ENCODE measurements around the gene TIMM22.
"Not testable (repeated sequence)": the region's sequence is repeated elsewhere in the genome, so short reads cannot be mapped to it uniquely, and the experiment has no call there.

Gene TIMM22

GRCh38 chr17:1045456-1045855 is 48.5 kb downstream of the TIMM22 start:
- Histone ChIP-seq H3K27ac (replicated peaks) (no peak overlapping the region), H3K27me3 (ENCODE audit: insufficient read depth, poor library complexity, severe bottlenecking) (no peaks in the 10 kb centered on the region), H3K4me3 (replicated peaks; ENCODE audit: insufficient read depth, low read length) (no peak overlapping the region)
- TF ChIP-seq, protein P1, sequence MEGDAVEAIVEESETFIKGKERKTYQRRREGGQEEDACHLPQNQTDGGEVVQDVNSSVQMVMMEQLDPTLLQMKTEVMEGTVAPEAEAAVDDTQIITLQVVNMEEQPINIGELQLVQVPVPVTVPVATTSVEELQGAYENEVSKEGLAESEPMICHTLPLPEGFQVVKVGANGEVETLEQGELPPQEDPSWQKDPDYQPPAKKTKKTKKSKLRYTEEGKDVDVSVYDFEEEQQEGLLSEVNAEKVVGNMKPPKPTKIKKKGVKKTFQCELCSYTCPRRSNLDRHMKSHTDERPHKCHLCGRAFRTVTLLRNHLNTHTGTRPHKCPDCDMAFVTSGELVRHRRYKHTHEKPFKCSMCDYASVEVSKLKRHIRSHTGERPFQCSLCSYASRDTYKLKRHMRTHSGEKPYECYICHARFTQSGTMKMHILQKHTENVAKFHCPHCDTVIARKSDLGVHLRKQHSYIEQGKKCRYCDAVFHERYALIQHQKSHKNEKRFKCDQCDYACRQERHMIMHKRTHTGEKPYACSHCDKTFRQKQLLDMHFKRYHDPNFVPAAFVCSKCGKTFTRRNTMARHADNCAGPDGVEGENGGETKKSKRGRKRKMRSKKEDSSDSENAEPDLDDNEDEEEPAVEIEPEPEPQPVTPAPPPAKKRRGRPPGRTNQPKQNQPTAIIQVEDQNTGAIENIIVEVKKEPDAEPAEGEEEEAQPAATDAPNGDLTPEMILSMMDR (IDR thresholded peaks at IDR 0.05; ENCODE audit: insufficient read depth, low read length) = no peak
- TF ChIP-seq GABPA (IDR thresholded peaks at IDR 0.05; ENCODE audit: low read depth) = no peak
- no peak for DNase-seq (ENCODE audit: low read depth in 1 of 2, low spot score in 1 of 2)

DNA sequence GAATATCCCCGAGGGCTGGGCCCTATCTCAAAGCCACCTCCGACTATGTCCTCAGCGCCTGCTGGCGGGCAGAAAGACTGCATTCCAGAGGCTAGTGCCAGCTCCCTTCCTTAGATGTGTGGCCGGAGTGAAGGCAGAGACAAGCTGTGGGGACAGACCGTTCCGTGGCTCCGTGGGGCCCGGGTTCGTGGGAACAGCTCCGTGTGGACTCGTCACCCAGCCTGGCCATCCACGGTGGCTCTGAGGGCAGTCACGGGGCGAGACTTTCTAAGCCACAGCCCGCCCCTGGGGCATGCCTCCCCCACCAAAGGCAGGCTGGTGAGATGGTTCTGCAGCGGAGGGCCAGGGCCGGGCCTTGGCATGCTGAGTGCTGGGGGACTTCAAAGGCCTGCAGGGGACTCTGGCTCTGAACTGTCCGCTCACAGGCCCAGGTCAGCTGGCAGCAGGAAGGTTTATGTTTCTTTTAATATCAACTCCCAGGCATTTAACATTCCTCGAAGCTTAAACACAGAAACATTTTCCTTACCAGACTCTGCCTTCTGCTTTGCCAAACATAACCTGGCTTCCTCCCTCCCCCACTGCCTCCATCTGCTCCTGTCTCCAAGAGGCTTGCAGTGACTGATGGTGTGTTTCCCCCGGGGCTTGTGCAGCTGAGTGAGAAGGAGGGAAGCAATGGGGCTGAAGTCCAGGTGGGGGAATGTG is 50.4 kb downstream of the TIMM22 start:
- TF ChIP-seq GABPA (IDR thresholded peaks at IDR 0.05; ENCODE audit: low read depth) (no peak), POLR2AphosphoS5 (IDR thresholded peaks at IDR 0.05; ENCODE audit: low read depth) (no peak), SPI1 (IDR thresholded peaks at IDR 0.05; ENCODE audit: borderline replicate concordance, low read depth) (no peak)
- TF ChIP-seq, protein P1 (IDR thresholded peaks at IDR 0.05; ENCODE audit: insufficient read depth, low read length) = no peak
- TF ChIP-seq, protein P2, sequence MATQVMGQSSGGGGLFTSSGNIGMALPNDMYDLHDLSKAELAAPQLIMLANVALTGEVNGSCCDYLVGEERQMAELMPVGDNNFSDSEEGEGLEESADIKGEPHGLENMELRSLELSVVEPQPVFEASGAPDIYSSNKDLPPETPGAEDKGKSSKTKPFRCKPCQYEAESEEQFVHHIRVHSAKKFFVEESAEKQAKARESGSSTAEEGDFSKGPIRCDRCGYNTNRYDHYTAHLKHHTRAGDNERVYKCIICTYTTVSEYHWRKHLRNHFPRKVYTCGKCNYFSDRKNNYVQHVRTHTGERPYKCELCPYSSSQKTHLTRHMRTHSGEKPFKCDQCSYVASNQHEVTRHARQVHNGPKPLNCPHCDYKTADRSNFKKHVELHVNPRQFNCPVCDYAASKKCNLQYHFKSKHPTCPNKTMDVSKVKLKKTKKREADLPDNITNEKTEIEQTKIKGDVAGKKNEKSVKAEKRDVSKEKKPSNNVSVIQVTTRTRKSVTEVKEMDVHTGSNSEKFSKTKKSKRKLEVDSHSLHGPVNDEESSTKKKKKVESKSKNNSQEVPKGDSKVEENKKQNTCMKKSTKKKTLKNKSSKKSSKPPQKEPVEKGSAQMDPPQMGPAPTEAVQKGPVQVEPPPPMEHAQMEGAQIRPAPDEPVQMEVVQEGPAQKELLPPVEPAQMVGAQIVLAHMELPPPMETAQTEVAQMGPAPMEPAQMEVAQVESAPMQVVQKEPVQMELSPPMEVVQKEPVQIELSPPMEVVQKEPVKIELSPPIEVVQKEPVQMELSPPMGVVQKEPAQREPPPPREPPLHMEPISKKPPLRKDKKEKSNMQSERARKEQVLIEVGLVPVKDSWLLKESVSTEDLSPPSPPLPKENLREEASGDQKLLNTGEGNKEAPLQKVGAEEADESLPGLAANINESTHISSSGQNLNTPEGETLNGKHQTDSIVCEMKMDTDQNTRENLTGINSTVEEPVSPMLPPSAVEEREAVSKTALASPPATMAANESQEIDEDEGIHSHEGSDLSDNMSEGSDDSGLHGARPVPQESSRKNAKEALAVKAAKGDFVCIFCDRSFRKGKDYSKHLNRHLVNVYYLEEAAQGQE (IDR thresholded peaks at IDR 0.05; ENCODE audit: insufficient replicate concordance, low read depth) = no peak
- no peaks in the 10 kb centered on the region for H3K27me3 ChIP-seq (ENCODE audit: insufficient read depth, poor library complexity, severe bottlenecking)
- no peak overlapping the region for H3K4me3 ChIP-seq (replicated peaks; ENCODE audit: insufficient read depth, low read length)
- H3K27ac ChIP-seq (replicated peaks) = no peak overlapping the region
- DNase-seq (ENCODE audit: low read depth in 1 of 2, low spot score in 1 of 2) = no peak

GRCh38 chr17:1047879-1048470 is 51.0 kb downstream of the TIMM22 start:
- TF ChIP-seq SPI1 (IDR thresholded peaks at IDR 0.05; ENCODE audit: borderline replicate concordance, low read depth) (no peak), POLR2AphosphoS5 (IDR thresholded peaks at IDR 0.05; ENCODE audit: low read depth) (no peak)
- TF ChIP-seq, protein P1 (IDR thresholded peaks at IDR 0.05; ENCODE audit: insufficient read depth, low read length) = no peak
- Histone ChIP-seq H3K27me3 (ENCODE audit: insufficient read depth, poor library complexity, severe bottlenecking) (no peaks in the 10 kb centered on the region), H3K4me3 (replicated peaks; ENCODE audit: insufficient read depth, low read length) (no peak overlapping the region)

DNA sequence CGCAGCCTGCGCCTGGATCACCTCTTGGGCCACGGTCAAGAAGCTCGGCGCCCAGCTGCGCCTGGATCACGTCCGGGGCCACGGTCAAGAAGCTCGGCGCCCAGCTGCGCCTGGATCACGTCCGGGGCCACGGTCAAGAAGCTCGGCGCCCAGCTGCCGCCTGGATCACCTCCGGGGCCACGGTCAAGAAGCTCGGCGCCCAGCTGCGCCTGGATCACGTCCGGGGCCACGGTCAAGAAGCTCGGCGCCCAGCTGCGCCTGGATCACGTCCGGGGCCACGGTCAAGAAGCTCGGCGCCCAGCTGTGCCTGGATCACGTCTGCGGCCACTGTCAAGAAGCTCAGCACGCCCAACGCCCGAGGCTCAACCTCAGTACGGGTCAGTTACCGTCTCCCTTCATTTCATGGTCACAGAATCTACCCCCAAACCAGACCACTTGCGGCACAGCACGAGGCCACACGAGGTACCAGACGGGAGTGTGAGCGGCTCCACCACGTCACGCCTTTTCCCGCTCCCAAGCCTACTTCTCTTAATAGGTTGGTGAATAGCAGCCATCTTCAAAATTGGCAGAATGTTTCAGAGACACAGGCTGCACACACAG is 51.7 kb downstream of the TIMM22 start:
- not testable (repeated sequence) for H3K27ac ChIP-seq (replicated peaks); DNase-seq (ENCODE audit: low read depth in 1 of 2, low spot score in 1 of 2); H3K27me3 ChIP-seq (ENCODE audit: insufficient read depth, poor library complexity, severe bottlenecking); H3K4me3 ChIP-seq (replicated peaks; ENCODE audit: insufficient read depth, low read length)

More at GRCh38 chr17:1047879-1048470, 51.0 kb downstream of the TIMM22 start:
- H3K27ac ChIP-seq (replicated peaks) = no peak overlapping the region
- no peak for DNase-seq (ENCODE audit: low read depth in 1 of 2, low spot score in 1 of 2)

Data from HL-60 (cell line).